D341Med (cell line): ENCODE measurements around the gene PRAMEF33.
"Not testable (repeated sequence)": the region's sequence is repeated elsewhere in the genome, so short reads cannot be mapped to it uniquely, and the experiment has no call there.

ENCODE experiments used
- DNase-seq: peaks from one replicate; pipeline ENCODE4 v3.0.0; 2012; ENCODE audit warnings: low spot score

Gene PRAMEF33, protein sequence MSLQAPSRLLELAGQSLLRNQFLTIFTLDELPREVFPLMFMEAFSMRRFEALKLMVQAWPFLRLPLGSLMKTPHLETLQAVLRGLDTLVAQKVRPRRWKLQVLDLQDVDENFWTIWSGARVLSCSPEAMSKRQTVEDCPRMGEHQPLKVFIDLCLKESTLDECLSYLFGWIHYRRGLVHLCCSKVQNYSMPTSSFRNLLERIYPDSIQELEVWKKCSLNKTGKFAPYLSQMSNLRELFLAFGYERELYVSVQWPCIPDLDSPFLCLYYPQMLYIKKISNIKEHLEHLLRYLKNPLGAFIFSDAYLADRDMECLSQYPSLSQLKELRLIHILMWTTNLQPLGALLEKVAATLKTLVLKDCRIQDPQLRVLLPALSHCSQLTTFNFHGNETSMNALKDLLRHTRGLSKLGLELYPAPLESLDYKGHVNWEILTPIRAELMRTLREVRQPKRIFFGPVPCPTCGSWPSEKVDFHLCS

DNA sequence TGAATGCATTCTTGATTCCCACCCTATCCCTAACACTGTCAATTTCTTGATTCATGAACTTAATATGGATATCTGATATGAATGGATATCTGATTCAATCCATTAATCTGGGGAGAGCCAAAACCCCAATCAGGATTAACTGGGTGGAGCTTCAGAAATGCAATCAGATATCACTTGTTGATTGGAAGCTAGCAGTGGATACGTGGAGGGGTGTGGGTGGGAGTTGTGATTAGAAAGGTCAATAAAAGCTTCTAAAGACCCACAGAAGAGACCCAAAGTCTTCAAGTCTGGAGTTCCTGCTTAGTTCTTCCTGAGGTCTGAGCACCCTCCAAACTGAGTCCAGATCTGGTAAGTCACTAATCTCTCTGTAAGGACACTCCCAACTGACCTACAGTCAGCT lies at the start of gene PRAMEF33:
PRAMEF33 (plus strand) TSS at position 301 of the 400 bp plus-strand sequence. CDS start 2,416 bp downstream, outside the sequence.
- not testable (repeated sequence) for DNase-seq

DNA sequence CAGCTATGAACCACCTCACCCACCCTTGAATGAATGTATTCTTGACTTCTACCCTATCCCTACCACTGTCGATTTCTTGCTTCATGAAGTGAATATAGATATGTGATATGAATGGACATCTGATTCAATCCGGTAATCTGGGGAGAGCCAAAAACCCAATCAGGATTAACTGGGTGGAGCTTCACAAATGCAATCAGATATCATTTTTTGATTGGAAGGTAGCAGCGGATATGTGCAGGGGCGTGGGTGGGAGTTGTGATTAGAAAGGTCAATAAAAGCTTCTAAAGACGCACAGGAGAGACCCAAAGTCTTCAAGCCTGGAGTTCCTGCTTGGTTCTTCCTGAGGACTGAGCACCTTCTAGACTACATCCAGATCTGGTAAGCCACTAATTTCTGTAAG lies 49.4 kb upstream of the PRAMEF33 start, which contains the start of gene PRAMEF5:
PRAMEF5 (plus strand) TSS at position 301 of the 400 bp plus-strand sequence. CDS start 5,071 bp downstream, outside the sequence.
- not testable (repeated sequence) for DNase-seq

DNA sequence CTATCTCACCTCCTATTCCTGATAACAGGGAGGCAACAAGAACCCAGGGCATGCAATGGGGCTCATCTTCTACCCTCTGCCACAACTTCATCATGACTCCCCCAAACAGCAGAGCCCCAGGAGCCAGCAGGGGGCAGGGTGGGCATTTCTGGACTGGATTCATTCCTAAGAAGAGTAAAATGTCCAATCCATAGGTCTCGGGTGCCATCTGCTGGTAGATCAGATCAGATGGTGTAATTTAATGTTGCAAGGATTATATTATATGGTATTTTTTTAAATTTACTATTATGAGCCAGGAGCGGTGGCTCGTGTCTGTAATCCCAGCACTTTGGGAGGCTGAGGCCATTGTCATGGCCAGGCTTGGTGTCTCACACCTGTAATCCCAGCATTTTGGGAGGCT lies 38.2 kb upstream of the PRAMEF33 start:
- not testable (repeated sequence) for DNase-seq

DNA sequence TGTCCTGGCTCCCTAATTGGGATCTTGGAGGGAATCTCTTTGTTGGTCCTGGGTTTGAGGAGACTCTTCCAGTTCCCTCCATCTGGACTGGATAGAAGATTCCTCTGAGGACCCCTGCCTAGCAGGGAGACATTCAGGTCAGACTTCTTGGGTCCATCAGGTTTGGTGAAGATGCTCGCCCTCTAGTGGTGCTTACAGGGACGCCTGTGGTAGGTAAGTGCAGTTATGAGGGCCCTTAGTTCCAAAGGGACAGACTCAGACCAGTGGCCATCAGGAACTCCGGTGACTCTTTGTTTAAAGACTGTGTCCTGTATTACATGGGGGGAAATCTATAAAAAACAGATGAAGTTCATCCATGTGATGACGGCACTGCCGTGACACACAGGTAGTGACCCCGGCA lies 26.3 kb upstream of the PRAMEF33 start:
- DNase-seq: not testable (repeated sequence)

DNA sequence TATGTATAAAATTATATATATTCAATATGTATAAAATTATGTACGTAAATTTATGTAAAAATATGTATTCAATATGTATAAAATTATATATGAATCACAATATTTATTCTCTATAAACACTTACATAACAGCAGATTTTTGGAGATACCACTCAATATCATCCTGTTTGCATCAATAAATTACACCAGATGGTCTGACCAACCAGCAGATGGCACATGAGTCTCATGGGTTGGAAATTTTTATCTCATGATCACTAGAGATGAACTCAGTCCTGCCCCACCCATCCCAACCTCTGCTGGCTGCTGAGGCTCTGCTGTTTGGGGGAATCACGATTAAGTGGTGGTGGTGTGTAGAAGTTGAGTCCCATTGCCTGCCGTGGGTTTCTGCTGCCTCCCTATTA lies 23.7 kb upstream of the PRAMEF33 start:
- DNase-seq: not testable (repeated sequence)

DNA sequence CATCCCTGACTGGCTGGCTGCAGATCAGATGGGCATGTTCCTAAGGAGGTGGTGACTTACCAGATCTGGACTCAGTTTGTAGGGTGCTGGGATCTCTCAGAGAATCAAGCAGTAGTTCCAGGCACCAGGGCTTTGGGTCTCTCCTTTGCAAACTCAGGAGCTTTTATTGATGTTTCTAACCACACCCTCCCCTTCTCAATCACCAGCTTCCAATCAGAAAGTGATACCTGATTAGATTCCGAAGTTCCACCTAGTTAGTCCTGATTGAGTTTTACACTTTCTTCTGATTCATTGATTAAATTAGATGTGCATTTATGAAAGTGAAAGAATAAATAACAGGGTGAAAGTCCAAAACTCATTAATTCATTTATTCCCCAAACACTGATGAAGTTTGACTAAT lies 18.3 kb upstream of the PRAMEF33 start, which contains the start of gene PRAMEF8:
PRAMEF8 (minus strand) TSS at position 101 of the 400 bp plus-strand sequence. CDS start 1,046 bp downstream, outside the sequence.
- not testable (repeated sequence) for DNase-seq

DNA sequence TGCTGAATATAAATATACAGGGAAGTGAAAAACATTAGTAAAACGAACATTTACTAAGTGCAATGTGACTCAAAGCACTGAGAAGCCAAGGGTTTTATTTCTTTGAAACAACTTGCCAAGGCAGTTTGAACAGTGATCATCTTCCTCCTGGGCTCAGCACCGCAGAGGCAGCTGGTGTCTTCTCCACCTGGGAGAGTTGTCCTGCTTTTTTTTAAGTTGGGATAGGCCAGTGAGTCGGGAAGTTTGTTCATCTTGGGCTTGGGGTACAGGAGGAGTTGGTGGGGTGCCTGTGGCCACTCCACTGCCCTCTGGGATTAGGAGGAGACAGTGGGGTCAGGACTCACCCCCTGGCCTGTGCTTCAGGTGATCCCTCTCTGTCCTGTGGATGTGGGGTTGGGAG lies 14.3 kb upstream of the PRAMEF33 start:
- DNase-seq: not testable (repeated sequence)

DNA sequence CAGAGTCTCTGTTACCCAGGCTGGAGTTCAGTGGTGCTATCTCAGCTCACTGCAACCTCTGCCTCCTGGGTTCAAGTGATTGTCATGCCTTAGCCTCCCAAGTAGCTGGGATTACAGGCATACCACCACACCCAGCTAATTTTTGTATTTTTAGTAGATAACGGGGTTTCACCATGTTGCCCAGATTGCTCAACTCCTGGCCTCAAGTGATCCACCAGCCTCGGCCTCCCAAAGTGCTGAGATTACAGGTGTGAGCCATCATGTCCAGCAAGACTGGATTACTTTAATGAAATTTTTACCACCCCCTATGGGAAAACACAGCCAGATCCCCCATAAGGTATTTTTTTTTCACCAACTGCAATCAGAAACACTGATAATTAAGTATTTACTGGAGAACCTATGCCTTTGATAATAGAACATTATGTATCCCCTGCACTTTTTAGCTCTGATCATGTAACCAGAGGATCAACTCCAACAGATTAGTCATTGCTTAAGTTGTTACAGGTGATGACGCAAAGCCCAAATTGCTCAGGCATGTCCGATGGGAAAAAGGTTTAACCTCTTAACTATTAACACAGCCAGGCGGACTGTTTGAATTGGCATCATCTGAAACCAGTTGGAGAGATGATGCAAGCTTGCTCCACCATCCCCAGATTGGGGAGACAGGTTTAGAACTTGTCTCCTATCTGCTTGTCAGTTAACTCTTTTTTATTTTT lies 6.0 kb upstream of the PRAMEF33 start:
- DNase-seq: not testable (repeated sequence)

DNA sequence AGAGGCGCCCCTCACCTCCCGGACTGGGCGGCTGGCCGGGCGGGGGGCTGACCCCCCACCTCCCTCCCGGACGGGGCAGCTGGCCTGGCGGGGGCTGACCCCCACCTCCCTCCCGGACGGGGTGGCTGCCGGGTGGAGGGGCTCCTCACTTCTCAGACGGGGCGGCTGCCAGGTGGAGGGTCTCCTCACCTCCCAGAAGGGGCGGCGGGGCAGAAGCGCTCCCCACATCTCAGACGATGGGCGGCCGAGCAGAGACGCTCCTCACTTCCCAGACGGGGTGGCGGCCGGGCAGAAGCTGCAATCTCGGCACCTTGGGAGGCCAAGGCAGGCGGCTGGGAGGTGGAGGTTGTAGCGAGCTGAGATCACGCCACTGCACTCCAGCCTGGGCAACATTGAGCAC lies 4.6 kb upstream of the PRAMEF33 start:
- not testable (repeated sequence) for DNase-seq

DNA sequence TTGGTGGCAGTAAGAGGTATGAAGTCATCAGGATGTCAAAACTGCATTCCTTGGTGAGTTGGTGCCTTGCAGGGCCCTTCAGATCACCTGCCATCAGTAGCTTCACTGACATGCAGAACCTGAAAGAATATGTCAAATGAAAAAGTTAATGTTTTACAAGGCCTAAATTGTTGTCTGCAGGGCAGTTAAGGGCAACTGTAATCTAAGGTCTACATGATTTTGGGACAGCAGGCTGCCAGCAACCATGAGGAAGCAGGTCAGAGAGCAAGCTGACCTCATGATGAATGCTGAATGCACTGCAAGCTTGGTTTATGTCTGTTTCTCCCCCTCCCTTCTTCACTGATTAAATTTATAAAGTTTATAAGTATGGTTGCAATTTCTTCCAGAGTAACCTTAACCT lies 1.1 kb upstream of the PRAMEF33 start:
- DNase-seq: not testable (repeated sequence)

DNA sequence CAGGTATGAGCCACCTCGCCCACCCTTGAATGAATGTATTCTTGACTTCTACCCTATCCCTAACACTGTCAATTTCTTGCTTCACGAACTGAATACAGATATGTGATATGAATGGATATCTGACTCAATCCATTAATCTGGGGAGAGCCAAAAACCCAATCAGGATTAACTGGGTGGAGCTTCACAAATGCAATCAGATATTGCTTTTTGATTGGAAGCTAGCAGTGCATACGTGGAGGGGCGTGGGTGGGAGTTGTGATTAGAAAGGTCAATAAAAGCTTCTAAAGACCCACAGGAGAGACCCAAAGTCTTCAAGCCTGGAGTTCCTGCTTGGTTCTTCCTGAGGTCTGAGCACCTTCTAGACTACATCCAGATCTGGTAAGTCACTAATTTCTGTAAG lies 11.9 kb downstream of the PRAMEF33 start, which contains the start of gene PRAMEF15:
PRAMEF15 (plus strand) TSS at position 301 of the 400 bp plus-strand sequence. CDS start 2,827 bp downstream, outside the sequence.
- not testable (repeated sequence) for DNase-seq

DNA sequence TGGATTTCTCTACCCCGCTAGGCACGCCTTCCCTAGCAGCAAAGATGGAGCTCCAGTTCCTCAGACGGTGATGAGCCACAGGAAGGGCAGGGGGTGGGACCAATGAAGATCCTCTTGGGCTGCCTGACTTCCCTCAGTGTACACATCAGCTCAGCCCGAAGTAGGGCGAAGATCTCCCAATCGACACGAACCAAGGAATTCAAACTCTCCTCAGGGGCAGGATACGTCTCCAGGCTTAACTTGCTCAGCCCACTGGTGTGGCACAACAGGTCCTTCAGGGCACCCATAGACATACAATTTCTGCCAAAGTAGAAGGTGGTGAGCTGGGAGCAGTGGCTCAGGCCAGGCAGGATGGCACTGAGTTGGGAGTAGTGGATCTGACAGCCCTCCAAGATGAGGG lies 39.2 kb downstream of the PRAMEF33 start:
- not testable (repeated sequence) for DNase-seq

DNA sequence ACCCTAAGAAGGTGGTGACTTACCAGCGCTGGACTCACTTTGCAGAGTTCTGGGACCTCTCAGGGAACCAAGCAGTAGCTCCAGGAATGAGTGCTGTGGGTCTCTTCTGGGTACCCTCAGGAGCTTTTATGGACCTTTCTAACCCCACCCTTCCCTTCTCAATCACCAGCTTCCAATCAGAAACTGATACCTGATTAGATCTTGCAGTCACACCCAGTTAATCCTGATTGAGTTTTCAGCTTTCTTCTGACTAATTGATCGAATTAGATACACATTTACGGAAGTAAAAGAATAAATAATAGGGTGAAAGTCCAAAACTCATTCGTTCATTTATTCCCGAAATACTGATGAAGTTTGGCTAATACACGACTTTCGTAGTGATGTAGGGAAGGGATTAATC lies 43.7 kb downstream of the PRAMEF33 start, which contains the start of gene PRAMEF14:
PRAMEF14 (minus strand) TSS at position 101 of the 400 bp plus-strand sequence. CDS start 1,820 bp downstream, outside the sequence.
- DNase-seq: not testable (repeated sequence)

DNA sequence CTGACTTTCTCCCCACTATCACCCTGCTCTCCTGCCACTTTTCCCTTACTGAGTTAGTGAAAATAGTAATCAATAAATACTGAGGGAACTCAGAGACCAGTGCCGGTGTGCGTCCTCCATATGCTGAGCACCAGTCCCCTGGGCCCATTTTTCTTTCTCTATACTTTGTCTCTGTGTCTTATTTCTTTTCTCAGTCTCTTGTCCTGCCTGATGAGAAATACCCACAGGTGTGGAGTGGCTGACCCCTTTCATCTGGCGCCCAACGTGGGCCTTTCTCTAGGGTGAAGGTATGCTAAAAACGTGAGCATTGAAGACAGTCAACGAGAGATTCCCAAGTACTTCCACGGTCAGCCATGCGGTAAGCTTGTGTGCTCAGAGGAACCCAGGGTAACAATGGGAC lies 50.1 kb downstream of the PRAMEF33 start:
- not testable (repeated sequence) for DNase-seq

DNA sequence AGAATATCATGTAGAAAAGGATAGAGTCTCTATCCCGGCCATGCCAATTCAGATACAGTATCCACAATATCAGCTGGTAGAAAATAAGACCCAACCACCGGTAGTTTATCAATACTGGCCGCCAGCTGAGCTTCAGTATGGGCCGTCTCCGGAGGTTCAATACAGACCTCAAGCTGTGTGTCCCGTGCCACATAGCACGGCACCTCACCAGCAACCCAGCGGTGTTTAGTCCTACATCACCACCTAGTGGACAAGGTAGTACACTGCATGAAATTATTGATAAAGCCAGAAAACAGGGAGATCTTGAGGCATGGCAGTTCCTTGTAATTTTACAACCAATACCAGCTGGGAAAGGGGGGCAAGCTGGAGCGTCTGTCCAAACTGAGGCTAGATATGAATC lies 51.1 kb downstream of the PRAMEF33 start:
- DNase-seq: not testable (repeated sequence)

DNA sequence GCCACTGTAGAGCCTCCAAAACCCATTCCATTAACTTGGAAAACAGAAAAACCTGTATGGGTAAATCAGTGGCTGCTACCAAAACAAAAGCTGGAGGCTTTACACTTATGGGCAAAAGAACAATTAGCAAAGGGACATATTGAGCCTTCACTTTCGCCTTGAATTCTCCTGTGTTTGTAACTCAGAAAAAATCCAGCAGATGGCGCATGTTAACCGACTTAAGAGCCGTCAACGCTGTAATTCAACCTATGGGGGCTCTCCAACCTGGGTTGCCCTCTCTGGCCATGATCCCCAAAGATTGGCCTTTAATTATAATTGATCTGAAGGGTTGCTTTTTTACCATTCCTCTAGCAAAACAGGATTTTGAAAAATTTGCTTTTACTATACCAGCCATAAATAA lies 53.4 kb downstream of the PRAMEF33 start:
- peak; percentile 22 for DNase-seq
